ENCODE measurements around the gene HCRT. TPM values are rescaled to one million over a fixed set of nuclear protein-coding genes. Genes with fewer than 3 reads are reported as not detected.
A peak's percentile ranks its signal among the peaks of the same experiment; 100 is the strongest.
"Not testable (repeated sequence)": the region's sequence is repeated elsewhere in the genome, so short reads cannot be mapped to it uniquely, and the experiment has no call there.

The HCRT gene
- total RNA-seq, 2 experiments from 2014 or later, result not detected

GRCh38 chr17:42192189-42193126 is 7.2 kb upstream of the HCRT start:
- no peak overlapping the region for H3K27ac Mint-ChIP-seq
- H3K36me3 Mint-ChIP-seq, result peaks cover 1% of the 10 kb centered on the region
- no peak for DNase-seq
- H3K4me3 Mint-ChIP-seq, result no peak overlapping the region
- H3K9me3 Mint-ChIP-seq (ENCODE audit: low read depth), result no peaks in the 10 kb centered on the region
- no peak for ATAC-seq
- CTCF ChIA-PET, result interaction anchor here (0.6 kb wide), 2 partner anchors 8 to 84 kb away, joined by 3 read pairs; no protein-coding TSS in a partner anchor
- H3K27me3 Mint-ChIP-seq, result no peaks in the 10 kb centered on the region
- H3K4me1 Mint-ChIP-seq, result peaks cover 22% of the 10 kb centered on the region

DNA sequence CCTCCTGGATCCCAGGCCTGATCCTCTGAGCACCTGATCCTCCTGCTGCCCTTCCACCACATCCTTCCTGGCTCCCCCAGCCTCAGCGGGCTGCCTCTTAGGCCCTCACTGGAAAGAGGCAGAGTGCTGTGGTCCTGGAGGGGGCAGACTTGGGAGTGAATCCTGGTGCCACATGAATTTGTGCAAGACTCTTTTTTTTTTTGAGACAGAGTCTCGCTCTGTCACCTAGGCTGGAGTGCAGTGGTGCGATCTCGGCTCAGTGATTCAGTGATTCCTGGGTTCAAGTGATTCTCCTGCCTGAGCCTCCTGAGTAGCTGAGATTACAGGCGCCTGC is 6.0 kb upstream of the HCRT start:
- peaks cover 22% of the 10 kb centered on the region for H3K4me1 Mint-ChIP-seq
- H3K4me3 Mint-ChIP-seq, result no peak overlapping the region
- no peaks in the 10 kb centered on the region for H3K9me3 Mint-ChIP-seq (ENCODE audit: low read depth)
- H3K27ac Mint-ChIP-seq, result no peak overlapping the region
- ATAC-seq (no peak), DNase-seq (no peak)
- H3K36me3 Mint-ChIP-seq, result peaks cover 1% of the 10 kb centered on the region
- CTCF ChIA-PET, result interaction anchor here (1.3 to 2.6 kb wide), 2 partner anchors 8 to 11 kb away, joined by 3 to 16 read pairs; partner anchors contain the start of gene KCNH4
- H3K27me3 Mint-ChIP-seq, result no peaks in the 10 kb centered on the region

- peaks cover 22% of the 10 kb centered on the region for H3K4me1 Mint-ChIP-seq
- no peak overlapping the region for H3K27ac Mint-ChIP-seq
- CTCF ChIA-PET, result interaction anchor here (0.6 to 2.6 kb wide), 4 partner anchors 8 to 212 kb away, joined by 3 to 16 read pairs (median 3); partner anchors contain the start of gene KCNH4
- no peak overlapping the region for H3K4me3 Mint-ChIP-seq
- no peaks in the 10 kb centered on the region for H3K27me3 Mint-ChIP-seq
- H3K36me3 Mint-ChIP-seq, result peaks cover 1% of the 10 kb centered on the region
- ATAC-seq (no peak), DNase-seq (no peak)
- H3K9me3 Mint-ChIP-seq (ENCODE audit: low read depth), result no peaks in the 10 kb centered on the region
These were observed 5.4 kb upstream of the HCRT start for GRCh38 chr17:42190491-42191274.

DNA sequence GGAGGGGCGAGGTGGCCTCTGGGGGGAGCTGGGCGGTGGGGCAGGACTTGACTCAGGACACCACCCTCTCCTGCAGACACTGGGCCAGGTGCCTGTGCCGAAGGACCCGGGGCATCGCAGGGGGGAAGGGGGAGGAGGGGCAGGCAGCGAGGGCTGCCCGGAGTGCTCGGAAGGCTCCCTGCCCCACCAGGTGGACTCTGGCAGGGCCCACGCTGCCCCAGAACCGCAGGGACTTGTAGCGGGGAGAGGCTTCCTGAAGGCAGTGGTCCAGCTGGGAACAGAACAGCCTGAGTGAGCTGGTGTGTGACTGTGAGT is 4.4 kb upstream of the HCRT start:
- H3K9me3 Mint-ChIP-seq (ENCODE audit: low read depth), result no peaks in the 10 kb centered on the region
- DNase-seq, result no peak
- H3K4me3 Mint-ChIP-seq, result no peak overlapping the region
- CTCF ChIA-PET, result interaction anchor here (2.6 kb wide), 1 partner anchor 9 kb away, joined by 16 read pairs; the partner anchor contains the start of gene KCNH4
- ATAC-seq, result no peak
- peaks cover 1% of the 10 kb centered on the region for H3K36me3 Mint-ChIP-seq
- peaks cover 26% of the 10 kb centered on the region for H3K4me1 Mint-ChIP-seq
- no peak overlapping the region for H3K27ac Mint-ChIP-seq
- no peaks in the 10 kb centered on the region for H3K27me3 Mint-ChIP-seq

DNA sequence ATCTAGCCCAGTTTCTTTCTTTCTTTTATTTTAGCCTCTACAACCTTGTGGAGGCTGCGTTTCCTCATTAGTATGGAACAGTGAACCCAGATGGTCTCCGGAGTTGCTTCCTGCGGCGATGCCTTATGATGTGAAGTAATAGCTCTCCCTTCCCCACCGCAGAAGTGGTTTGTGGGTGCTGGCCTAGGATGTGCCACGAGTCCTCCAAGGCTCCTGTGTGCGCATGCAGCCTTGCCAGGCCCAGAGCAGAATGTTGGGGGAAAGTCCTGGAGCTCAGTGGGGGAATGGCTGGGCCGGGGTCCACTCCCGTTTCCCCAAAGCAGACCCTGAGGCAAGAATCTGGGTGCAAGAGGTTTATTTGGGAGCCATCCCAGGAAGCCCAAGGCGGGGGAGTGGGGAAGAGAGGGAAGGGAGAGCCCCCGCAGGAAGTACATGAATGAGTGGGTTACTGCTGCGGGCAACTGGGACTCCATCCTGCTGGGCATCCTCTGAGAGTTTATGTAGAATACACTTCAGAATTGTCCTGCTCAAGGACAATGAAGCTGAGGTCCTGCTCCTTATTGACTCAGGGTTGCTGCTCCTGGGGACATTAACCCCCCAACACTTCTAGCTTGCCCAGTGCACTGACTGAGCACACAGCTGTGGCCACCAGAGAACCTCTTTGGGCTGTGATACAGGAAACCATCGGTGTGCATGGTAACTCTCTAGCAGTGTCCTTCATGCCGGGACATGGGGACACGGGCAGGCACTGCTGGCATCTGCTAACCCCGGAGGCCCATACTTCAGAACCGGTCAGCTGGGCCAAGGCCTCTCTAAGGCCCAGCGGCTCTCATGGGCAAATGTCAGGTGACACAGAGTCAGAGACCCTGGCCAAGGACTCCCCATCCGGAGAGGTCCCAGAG is 3.7 kb upstream of the HCRT start:
- ATAC-seq (no peak), DNase-seq (no peak)
- Mint-ChIP-seq H3K4me3 (no peak overlapping the region), H3K27me3 (no peaks in the 10 kb centered on the region), H3K9me3 (ENCODE audit: low read depth) (no peaks in the 10 kb centered on the region), H3K36me3 (no peaks in the 10 kb centered on the region), H3K27ac (no peak overlapping the region), H3K4me1 (peaks cover 26% of the 10 kb centered on the region)
- CTCF ChIA-PET, result interaction anchor here (0.8 to 2.6 kb wide), 4 partner anchors 9 to 328 kb away, joined by 3 to 16 read pairs (median 4); partner anchors contain the start of gene KCNH4

DNA sequence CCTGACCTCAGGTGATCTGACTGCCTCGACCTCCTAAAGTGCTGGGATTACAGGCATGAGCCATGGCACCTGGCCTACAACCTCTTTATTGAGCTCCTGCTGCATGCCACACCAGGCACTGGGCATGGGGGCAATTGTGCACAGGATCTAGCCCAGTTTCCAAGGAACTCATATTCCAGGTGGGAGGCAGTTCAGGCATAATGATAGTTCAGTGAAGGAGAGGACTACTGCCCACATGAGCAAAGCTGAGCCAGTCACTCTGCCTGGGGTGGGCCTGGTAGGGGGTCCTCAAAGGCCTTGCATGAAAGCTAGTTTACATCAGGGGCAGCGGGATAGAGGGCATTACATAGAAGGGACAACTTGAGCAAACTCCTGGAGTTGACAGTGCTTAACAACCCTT is 2.6 kb upstream of the HCRT start:
- peaks cover 25% of the 10 kb centered on the region for H3K4me1 Mint-ChIP-seq
- H3K27me3 Mint-ChIP-seq, result peaks cover 4% of the 10 kb centered on the region
- CTCF ChIA-PET, result interaction anchor here (0.6 to 1.5 kb wide), 7 partner anchors 9 to 330 kb away, joined by 3 to 4 read pairs (median 3); no protein-coding TSS in a partner anchor
- no peak overlapping the region for H3K4me3 Mint-ChIP-seq
- no peak overlapping the region for H3K27ac Mint-ChIP-seq
- DNase-seq (no peak), ATAC-seq (no peak)
- no peaks in the 10 kb centered on the region for H3K36me3 Mint-ChIP-seq
- H3K9me3 Mint-ChIP-seq (ENCODE audit: low read depth), result no peaks in the 10 kb centered on the region

GRCh38 chr17:42186191-42186590 is 939 bp upstream of the HCRT start:
- H3K9me3 Mint-ChIP-seq (ENCODE audit: low read depth); DNase-seq; H3K4me3 Mint-ChIP-seq; ATAC-seq; H3K27ac Mint-ChIP-seq; H3K36me3 Mint-ChIP-seq: not testable (repeated sequence)
- H3K4me1 Mint-ChIP-seq, result peaks cover 34% of the 10 kb centered on the region
- CTCF ChIA-PET, result interaction anchor here (0.7 to 1.1 kb wide), 2 partner anchors 8 to 13 kb away, joined by 3 read pairs; partner anchors contain the start of gene GHDC
- H3K27me3 Mint-ChIP-seq, result peaks cover 17% of the 10 kb centered on the region

GRCh38 chr17:42185621-42185930 is 324 bp upstream of the HCRT start:
- CTCF ChIA-PET, result interaction anchor here (0.7 to 2.5 kb wide), 4 partner anchors 8 to 167 kb away, joined by 3 to 9 read pairs (median 4); partner anchors contain the start of genes DNAJC7 and GHDC
- DNase-seq, result no peak
- no peak overlapping the region for H3K4me3 Mint-ChIP-seq
- no peak overlapping the region for H3K27ac Mint-ChIP-seq
- peaks cover 34% of the 10 kb centered on the region for H3K4me1 Mint-ChIP-seq
- H3K27me3 Mint-ChIP-seq, result peaks cover 17% of the 10 kb centered on the region
- H3K9me3 Mint-ChIP-seq (ENCODE audit: low read depth), result no peaks in the 10 kb centered on the region
- H3K36me3 Mint-ChIP-seq, result no peaks in the 10 kb centered on the region
- ATAC-seq, result no peak

- H3K36me3 Mint-ChIP-seq, result no peaks in the 10 kb centered on the region
These were observed 1.2 kb downstream of the HCRT start for GRCh38 chr17:42183741-42184711.

DNA sequence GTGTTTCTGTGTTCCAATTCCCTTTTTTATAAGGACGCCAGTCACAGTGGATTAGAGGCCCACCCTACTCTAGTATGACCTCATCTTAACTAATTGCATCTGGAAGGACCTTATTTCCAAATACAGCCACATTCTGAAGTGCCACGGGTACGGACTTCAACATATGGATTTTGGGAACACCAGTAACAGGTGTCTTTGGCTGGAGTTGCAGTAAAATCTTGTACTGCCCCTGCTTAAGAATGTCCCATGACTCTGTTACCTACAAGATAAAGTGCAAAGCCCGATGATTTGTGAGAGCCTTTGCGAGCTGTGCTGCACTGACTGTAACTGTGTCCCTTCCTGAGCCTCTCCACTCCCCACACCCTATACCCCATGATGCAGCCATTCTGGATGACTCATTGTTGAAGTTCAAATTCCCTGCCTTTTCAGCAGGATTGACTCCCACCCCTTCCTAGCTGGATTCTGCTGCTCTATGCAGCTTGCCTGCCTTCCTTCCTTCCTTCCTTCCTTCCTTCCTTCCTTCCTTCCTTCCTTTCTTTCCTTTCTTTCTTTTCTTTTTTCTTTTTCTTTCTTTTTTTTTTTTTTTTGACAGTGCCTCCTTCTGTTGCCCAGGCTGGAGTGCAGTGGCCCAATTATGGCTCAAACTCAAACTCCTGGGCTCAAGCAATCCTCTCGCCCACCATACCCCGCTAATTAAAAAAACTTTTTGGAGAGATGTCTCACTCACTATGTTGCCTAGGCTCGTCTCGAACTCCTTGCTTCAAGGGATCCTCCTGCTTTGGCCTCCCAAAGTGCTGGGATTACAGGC is 2.1 kb downstream of the HCRT start:
- Mint-ChIP-seq H3K9me3 (ENCODE audit: low read depth) (no peaks in the 10 kb centered on the region), H3K36me3 (no peaks in the 10 kb centered on the region), H3K4me1 (peaks cover 49% of the 10 kb centered on the region), H3K27me3 (peaks cover 36% of the 10 kb centered on the region), H3K4me3 (peak overlapping the region; percentile 98), H3K27ac (peak overlapping the region; percentile 79)
- DNase-seq (no peak), ATAC-seq (no peak)
- CTCF ChIA-PET, result interaction anchor here (1.0 to 5.2 kb wide), 12 partner anchors 11 to 223 kb away, joined by 3 to 29 read pairs (median 7); partner anchors contain the start of genes CNP, GHDC and KAT2A

More at GRCh38 chr17:42183741-42184711, 1.2 kb downstream of the HCRT start:
- ATAC-seq (peak; percentile 80), DNase-seq (peak; percentile 85)
- CTCF ChIA-PET, result interaction anchor here (0.5 to 5.2 kb wide), 19 partner anchors 8 to 336 kb away, joined by 3 to 29 read pairs (median 4); partner anchors contain the start of genes CNP, DNAJC7, GHDC and KAT2A
- Mint-ChIP-seq H3K27ac (peak overlapping the region; percentile 79), H3K4me1 (peaks cover 40% of the 10 kb centered on the region), H3K27me3 (peaks cover 31% of the 10 kb centered on the region), H3K9me3 (ENCODE audit: low read depth) (no peaks in the 10 kb centered on the region), H3K4me3 (peak overlapping the region; percentile 98)

DNA sequence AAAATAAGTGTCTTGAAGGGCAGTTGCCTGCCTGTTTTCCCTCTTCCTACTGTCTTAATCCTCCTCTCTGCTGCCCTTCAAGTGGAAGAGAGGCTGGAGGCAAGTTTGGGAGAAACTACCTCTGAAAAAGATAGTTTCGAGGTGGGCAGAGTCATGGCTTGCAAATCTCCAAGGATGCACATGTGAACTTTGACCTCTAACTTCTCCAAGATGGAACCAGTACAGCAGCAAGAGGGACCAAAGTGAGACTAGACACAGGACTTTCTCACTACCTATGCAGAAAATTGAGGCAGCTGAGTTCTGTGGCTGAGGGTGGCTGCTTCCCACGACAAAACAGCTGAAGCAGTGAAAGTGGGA is 3.4 kb downstream of the HCRT start:
- peaks cover 52% of the 10 kb centered on the region for H3K4me1 Mint-ChIP-seq
- no peaks in the 10 kb centered on the region for H3K9me3 Mint-ChIP-seq (ENCODE audit: low read depth)

More for the DNA sequence above, 3.4 kb downstream of the HCRT start:
- CTCF ChIA-PET, result interaction anchor here (0.8 to 5.2 kb wide), 24 partner anchors 8 to 354 kb away, joined by 3 to 29 read pairs (median 4); partner anchors contain the start of genes CNP, DNAJC7, GHDC and KAT2A
- DNase-seq (no peak), ATAC-seq (no peak)
- no peak overlapping the region for H3K4me3 Mint-ChIP-seq
- H3K27me3 Mint-ChIP-seq, result peaks cover 36% of the 10 kb centered on the region
- H3K36me3 Mint-ChIP-seq, result no peaks in the 10 kb centered on the region
- no peak overlapping the region for H3K27ac Mint-ChIP-seq

Data from activated CD8-positive, alpha-beta memory T cell treated with anti-CD3 and anti-CD28 coated beads, Interleukin-2, amount 10 ng/mL, durations not matched to agents 7 days and 5 days (primary cell).